Erythroblast (primary cell): ENCODE measurements around the gene TMEM271.

Experiments used
- GATA1 ChIP-seq: IDR thresholded peaks from 2 replicates; pipeline ENCODE4 v1.6.1; 2011; ENCODE audit warnings: low read depth, mild to moderate bottlenecking, control low read depth, low read length, moderate library complexity
- POLR2A ChIP-seq: IDR thresholded peaks from 2 replicates; pipeline ENCODE4 v1.6.1; 2011; ENCODE audit warnings: mild to moderate bottlenecking, low read length

- TF ChIP-seq POLR2A (no peak), GATA1 (no peak)
These were observed 10.1 kb downstream of the TMEM271 start for GRCh38 chr4:566035-566434.
